Right kidney (tissue), 1 donor: ENCODE data around the gene ICE2.
"Not testable (repeated sequence)": the region's sequence is repeated elsewhere in the genome, so short reads cannot be mapped to it uniquely, and the experiment has no call there.

Experiments used
- DNase-seq: peaks from one replicate; pipeline ENCODE4 v3.0.0-alpha.2; 2016

ICE2 gene

DNA sequence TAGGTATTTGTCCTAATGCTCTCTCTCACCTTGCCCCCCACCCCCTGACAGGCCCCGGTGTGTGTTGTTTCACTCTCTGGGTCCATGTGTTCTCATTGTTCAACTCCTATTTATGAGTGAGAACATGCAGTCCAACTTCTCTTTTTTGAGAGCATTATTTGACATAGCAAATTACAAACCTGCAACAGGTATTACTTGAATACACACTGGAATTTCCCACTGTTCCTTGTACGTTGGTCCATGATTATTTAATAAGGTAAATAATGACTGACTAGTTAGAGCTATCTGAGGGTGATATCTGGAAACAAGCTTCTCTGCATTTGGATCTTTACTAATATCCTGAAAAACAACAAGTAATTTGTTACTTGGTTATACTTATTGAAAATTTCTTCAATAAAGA is 24.1 kb downstream of the ICE2 start:
- DNase-seq = no peak

- no peak for DNase-seq
These were observed 30.1 kb downstream of the ICE2 start for GRCh38 chr15:60448668-60449360.

DNA sequence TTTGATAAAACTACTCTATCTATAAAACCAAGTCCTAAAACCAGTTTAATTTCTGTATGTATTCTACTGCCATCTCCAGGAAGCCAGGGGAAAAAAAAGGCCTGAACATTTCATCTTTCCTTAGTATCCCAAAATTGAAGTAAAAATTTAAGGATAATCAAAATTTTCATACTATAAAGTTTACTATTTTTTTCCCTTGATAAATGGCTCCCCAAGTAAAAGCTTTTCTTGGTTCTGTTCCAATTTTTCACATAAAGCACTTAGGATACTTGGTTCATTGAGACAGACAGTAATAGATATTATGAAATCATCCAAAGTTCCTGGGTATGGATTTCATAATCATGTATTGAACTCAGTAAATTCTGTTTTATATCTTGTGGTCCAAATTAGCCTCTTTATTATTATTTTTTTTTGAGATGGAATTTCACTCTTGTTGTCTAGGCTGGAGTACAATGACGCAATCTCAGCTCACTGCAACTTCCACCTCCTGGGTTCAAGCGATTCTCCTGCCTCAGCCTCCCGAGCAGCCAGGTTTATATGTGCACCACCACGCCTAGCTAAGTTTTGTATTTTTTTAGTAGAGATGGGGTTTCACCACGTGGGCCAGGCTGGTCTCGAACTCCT is 34.5 kb downstream of the ICE2 start:
- DNase-seq = no peak

GRCh38 chr15:60442763-60443162 is 36.2 kb downstream of the ICE2 start:
- no peak for DNase-seq

DNA sequence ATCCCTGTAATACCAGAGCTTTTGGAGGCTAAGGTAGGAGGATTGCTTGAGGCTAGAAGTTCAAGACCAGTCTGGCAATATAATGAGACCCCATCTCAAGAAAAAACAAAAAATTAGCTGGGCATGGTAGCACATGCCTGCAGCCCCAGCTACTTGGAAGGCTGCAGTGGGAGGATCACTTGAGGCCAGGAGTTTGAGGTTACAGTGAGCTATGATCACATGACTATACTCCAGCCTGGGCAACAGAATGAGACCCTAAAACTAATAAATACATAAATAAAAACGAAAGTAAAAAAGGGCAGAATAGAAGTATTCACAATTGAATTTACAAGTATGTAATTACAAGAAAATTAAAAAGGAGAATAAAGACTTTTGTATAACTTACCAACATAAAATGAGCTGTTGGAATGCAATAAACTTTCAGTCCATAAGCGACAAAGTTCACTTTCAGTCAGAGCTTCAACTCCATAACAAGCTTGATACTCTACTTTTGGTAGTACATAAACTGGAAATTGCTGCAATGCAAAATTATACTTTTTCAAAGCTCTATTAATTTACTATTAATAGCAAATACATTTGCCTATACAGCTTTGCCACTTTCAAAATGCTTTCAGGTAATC is 36.8 kb downstream of the ICE2 start:
- DNase-seq = no peak

- DNase-seq = no peak
These were observed 37.6 kb downstream of the ICE2 start for GRCh38 chr15:60441331-60441730.

GRCh38 chr15:60438646-60439045 is 40.3 kb downstream of the ICE2 start:
- DNase-seq = no peak

DNA sequence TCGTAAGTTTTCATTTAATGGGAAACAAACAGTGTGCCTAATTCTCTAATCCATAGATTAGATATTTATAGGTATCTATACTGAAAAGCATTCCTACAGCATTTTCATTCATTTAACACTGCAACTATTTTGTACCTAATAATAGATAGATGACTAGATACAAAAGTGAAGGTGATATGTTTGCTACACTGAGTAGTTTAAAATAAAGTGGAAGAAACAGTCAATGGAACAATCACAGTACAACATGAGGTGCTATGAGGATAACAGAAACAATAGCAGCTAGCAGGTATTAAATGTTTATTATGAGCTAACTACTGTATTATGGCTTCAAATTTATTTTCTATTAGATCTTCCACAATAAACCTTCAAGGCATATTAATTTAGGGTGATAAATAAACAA is 50.0 kb downstream of the ICE2 start:
- DNase-seq = no peak

- no peak for DNase-seq
These were observed 52.0 kb downstream of the ICE2 start for GRCh38 chr15:60426870-60427508.

- DNase-seq = no peak
These were observed 53.5 kb downstream of the ICE2 start for GRCh38 chr15:60425461-60425860.

DNA sequence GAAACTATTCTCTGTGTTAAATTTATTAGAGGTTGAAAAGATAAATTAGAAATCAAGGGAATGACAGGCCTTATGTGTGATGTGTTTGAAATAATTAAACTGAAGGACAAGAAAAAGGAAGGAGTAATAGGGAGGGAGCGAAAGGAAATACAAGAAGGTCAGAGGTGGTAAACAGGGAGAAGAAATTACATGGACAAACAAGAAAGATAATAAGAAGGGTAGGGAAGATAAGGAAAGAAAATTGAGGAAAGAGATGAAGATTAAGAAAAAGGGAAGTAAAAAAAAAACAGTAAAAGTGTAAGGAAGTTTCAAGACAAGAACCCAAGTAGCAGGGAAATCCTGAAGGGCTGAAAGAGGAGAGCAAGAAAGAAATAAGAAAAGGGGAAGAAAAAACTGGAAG is 54.9 kb downstream of the ICE2 start:
- DNase-seq = no peak

DNA sequence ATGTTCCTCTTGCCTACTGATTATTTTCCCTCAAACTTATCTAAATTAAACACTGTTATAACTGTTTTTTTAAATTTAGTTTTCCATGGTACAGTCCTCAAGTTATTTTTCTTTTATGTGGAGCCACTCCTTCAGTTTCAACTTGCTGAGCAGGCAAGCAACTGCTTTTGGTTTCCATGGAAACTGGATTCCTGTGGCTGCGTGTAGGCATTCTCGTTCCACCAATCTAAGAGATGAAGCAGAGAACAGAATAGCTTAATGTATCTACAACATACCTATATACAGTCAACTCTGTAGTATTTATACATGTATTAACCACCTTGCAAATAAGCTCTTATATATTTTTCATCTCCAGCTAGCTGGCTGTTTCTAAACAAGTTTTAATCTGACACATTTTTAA is 55.4 kb downstream of the ICE2 start:
- DNase-seq = peak; percentile 32

- no peak for DNase-seq
These were observed 57.4 kb downstream of the ICE2 start for GRCh38 chr15:60421544-60421943.

GRCh38 chr15:60420203-60420716 is 58.7 kb downstream of the ICE2 start:
- DNase-seq = no peak

GRCh38 chr15:60419753-60420152 is 59.2 kb downstream of the ICE2 start:
- DNase-seq = no peak

DNA sequence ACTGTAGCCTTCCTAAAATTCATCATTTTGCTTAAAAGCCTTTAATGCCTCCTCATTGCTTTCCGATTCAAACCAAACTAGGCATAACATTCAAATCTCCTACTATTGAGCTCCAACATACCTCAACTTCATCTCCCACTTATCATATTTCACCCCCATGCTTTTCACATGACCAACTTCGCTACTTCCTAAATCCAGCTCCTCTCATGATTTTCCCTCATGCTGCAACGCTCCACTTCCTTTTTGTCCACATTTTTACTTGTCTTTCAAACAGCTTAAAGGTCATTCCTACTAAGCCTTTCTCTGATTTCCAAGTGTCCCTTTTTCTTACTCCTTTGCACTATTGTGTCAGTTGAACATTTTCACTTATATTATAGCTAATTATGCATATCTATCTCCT is 60.8 kb downstream of the ICE2 start:
- no peak for DNase-seq

DNA sequence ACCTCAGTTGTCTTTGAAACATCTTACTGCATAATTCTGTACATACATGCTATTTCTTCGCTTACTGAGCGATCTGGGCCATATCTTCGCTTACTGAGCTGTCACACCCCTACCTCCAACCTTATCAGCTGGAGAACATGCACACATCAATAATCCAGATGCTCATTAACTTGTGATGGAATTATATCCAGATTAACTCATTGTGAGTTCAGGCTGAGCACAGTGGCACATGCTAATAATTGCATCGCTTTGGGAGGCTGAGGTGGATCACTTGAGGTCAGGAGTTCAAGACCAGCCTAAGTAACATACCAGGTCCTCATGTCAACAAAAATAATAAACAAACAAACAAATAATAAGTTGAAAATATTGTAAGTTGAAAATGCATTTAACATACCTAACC is 61.8 kb downstream of the ICE2 start:
- no peak for DNase-seq

DNA sequence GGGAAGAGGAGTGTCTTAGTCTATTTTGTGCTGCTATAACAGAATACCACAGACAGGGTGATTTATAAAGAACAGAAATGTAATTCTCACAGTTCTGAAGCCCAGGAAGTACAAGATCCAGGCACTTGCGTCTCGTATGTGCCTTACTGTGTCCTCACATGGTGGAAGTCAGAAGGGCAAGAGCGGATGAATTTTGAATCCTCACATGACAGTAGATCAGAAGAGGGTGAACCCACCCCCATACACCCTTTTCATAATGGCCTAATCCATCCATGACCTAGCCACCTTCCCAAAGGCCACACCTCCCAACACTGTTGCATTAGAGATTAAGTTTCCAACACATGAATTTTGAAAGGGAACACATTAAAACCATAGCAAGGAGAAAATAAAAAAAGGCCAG is 62.5 kb downstream of the ICE2 start:
- DNase-seq = no peak

DNA sequence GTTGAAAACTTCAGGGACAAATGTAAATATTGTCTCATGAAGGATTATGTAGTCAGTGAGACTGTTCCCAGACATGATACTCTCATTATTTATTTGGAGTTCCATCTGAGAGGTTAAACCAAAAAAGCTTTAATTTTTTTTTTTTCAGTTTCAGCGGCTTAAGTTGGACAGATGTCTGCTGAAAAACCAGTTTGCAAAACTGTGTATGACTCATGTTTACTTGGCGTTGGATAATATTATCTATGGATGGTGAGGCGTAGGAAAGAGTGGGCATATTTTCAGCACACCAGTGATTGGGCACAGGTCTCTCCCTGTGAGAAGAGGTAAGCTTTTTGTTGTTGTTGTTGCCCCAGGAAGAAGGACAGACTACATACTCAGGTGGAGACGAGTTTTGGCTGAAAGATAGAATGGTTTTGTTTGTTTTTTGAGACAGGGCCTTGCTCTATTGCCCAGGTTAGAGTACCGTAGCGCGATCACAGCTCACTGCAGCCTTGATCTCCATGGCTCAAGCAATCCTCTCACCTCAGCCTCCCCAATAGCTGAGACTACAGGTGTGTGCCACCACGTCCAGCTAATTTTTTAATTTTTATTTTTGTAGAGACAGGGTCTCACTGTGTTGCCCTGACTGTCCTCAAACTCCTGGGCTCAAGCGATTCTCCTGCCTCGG is 64.8 kb downstream of the ICE2 start:
- DNase-seq = no peak

- DNase-seq = no peak
These were observed 65.6 kb downstream of the ICE2 start for GRCh38 chr15:60413231-60413824.

- not testable (repeated sequence) for DNase-seq
These were observed 66.1 kb downstream of the ICE2 start for GRCh38 chr15:60412807-60413206.

- DNase-seq = no peak
These were observed 67.0 kb downstream of the ICE2 start for GRCh38 chr15:60411774-60412425.
